Breast epithelium (tissue), 3 donors: Measurements from ENCODE around the gene PDZD4.

Experiments used
- POLR2A ChIP-seq: fragments of 450-650 bp; IDR thresholded peaks from one replicate; pipeline ENCODE4 v1.6.1; 2016; ENCODE audit warnings: antibody characterized with exemption, mild to moderate bottlenecking, moderate library complexity
- TF ChIP-seq, protein P1 (sequence below), 3 donors: fragments of 450-650 bp; IDR thresholded peaks; one replicate each; pipeline ENCODE4 v1.5.1; 2016 to 2017; ENCODE audit warnings: antibody characterized with exemption in 3 of 3, mild to moderate bottlenecking in 3 of 3, moderate library complexity in 3 of 3

DNA sequence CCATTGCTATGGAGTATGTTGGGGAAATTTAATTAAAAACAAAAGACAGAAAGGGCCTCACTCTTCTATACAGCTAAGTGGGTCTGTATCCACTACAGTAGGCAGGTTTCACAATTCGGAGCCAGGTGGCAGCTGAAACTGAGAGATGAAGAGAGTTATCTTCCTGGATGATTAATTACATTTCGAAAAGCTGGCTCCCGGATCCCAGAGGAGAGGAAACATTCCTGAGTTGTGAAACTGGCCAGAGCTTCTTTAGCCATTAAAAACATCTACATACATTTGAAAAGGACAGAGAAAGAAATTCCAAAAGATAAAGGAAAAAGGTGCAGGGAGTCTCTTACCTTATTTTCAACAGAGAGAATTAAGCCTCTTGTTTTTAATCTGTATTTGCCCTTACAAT, 15.5 kb upstream of the PDZD4 start:
- no peak for TF ChIP-seq POLR2A
- TF ChIP-seq, protein P1, sequence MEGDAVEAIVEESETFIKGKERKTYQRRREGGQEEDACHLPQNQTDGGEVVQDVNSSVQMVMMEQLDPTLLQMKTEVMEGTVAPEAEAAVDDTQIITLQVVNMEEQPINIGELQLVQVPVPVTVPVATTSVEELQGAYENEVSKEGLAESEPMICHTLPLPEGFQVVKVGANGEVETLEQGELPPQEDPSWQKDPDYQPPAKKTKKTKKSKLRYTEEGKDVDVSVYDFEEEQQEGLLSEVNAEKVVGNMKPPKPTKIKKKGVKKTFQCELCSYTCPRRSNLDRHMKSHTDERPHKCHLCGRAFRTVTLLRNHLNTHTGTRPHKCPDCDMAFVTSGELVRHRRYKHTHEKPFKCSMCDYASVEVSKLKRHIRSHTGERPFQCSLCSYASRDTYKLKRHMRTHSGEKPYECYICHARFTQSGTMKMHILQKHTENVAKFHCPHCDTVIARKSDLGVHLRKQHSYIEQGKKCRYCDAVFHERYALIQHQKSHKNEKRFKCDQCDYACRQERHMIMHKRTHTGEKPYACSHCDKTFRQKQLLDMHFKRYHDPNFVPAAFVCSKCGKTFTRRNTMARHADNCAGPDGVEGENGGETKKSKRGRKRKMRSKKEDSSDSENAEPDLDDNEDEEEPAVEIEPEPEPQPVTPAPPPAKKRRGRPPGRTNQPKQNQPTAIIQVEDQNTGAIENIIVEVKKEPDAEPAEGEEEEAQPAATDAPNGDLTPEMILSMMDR (IDR thresholded peaks at IDR 0.05): no peak
